HG03103 (cell line): ENCODE results near the gene MYL6.

ENCODE experiments used
- ATAC-seq: cut with Tn5 transposase; IDR thresholded peaks from one replicate; pipeline ENCODE4 v1.9.1; 2021; ENCODE audit warnings: low read depth; ENCODE audit not compliant: unreplicated experiment

Gene MYL6

GRCh38 chr12:56129206-56129941 is 28.8 kb upstream of the MYL6 start:
- no peak for ATAC-seq

DNA sequence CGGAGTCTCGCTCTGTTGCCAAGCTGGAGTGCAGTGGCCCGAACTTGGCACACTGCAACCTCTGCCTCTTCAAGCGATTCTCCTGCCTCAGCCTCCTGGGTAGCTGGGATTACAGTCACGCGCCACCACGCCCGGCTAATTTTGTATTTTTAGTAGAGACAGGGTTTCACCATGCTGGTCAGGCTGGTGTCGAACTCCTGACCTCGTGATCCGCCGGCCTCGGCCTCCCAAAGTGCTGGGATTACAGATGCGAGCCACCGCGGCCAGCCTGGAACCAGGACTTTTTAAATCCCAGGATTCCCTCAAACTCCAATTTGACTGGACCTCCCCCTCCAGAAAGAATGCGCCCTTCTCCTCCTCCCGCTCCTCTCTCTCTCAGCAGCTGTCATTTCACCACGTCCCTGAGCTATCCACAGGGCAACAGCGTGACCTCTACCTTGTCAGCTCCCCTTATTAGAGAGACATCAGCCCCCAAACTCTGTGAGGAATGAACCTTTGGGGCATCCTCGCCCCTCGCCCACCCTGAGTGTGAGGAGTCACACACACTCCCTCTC is 28.1 kb upstream of the MYL6 start:
- ATAC-seq, result no peak

- no peak for ATAC-seq
Observed at GRCh38 chr12:56130876-56131275, 27.3 kb upstream of the MYL6 start.

DNA sequence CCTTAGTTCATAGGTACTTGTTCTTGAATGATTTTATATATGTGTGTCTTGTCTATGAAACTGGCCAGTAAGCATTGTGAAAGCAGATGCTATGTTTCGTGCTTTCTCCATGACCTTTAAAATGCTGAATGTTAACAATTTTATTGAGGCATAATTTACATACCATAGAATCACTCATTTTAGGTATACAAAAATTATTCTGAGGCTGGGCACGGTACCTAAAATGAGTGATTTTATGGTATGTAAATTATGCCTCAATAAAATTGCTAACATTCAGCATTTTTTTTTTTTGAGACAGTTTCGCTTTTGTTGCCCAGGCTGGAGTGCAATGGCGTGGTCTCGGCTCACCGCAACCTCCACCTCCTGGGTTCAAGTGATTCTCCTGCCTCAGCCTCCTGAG is 23.3 kb upstream of the MYL6 start:
- no peak for ATAC-seq

DNA sequence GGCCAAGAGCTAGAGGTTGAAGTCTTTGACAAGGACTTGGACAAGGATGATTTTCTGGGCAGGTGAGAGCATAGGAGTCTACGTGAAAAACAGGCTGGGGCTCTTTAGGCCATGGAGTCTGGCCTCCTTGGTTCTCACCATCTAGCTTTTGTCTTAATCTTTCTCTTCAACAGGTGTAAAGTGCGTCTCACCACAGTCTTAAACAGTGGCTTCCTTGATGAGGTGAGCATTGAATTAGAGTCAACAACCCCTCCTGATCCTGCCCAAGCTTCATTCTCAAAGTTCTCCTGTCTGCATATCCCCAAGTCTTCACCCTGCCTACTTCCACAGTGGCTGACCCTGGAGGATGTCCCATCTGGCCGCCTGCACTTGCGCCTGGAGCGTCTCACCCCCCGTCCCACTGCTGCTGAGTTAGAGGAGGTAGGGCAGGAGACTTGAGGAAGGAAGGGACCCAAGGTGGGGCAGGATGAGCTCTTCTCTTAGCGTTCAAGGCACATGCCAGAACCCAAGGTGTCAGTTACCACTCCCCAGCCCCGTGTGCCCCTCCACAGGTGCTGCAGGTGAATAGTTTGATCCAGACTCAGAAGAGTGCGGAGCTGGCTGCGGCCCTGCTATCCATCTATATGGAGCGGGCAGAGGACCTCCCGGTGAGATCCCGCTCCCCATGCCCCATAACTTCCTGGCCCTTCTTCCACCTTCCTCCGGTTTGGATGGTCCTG is 20.1 kb upstream of the MYL6 start:
- ATAC-seq, result no peak

- no peak for ATAC-seq
Observed at GRCh38 chr12:56141946-56142784, 16.0 kb upstream of the MYL6 start.

DNA sequence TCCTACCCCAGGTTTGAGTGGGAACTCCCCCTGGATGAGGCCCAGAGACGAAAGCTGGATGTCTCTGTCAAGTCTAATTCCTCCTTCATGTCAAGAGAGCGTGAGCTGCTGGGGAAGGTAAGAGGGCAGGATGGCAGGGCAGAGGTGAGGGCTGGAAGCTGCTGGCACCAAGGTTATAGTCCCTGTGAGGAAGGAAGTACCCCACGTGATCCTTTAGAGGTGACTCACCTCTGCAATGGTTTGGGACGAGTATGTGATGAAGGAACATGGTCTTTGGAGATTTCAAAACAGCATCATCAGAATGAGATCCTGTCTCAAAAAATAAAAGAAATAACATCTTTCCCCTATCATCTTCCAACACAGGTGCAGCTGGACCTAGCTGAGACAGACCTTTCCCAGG is 14.9 kb upstream of the MYL6 start:
- no peak for ATAC-seq

- ATAC-seq, result no peak
Observed at GRCh38 chr12:56143870-56144269, 14.3 kb upstream of the MYL6 start.

- no peak for ATAC-seq
Observed at GRCh38 chr12:56145217-56145616, 12.9 kb upstream of the MYL6 start.

DNA sequence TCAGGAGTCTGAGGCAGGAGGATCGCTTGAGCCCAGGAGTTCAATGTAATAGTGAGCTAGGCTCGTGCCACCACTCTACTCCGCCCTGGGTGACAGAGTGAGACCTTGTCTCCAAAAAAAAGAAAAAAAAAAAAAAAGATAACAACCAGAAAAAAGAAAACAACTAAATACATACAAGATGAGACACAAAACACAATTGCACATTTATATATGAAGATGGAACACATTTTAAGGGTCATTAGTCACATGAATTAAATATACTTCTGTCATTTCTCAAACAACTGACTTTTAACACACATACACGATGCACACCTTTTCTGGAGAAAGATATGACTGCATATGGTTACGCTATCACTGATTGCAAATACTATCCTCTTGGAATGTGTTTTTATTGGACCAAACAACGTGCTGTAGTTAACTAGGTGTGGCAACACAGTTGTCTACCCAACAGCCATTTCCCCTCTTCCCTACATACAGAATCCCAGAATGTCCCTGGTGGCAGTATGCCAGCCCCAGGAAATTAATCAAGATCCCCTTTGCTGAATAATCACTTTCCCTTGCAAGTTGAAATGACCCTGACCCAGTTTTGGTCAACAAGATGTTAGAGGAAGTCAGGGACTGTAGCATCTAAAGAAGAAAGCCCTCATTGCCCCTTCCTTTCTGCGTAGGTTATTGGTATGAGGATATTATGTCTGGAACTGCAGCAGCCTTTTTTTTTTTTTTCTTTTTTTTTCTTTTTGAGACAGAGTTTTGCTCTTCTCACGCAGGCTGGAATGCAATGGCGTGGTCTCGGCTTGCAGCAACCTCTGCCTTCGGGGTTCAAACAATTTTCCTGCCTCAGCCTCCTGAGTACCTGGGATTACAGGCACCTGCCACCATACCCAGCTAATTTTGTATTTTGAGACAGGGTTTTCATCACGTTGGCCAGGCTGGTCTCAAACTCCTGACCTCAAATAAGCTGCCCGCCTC is 11.4 kb upstream of the MYL6 start:
- no peak for ATAC-seq

DNA sequence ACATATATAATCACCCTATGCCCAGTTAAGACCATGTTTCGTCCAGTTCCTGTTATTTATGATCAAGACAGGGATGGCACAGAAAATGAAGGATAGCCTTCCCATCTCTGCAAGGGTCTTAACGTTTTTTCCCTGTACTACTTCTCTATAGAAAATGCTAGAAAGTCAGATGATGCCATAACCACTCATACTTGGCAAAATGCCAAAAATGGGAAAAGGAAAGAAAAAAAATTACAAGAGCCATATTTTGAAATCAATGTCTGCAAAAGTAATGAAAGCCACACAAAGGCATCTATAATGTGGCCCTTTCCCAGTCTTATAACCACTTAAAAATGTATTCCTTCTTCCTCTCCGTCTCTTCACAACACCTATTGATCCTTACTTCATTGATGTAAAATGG is 7.6 kb upstream of the MYL6 start:
- no peak for ATAC-seq

GRCh38 chr12:56151672-56152131 is 6.5 kb upstream of the MYL6 start:
- peak; percentile 51 for ATAC-seq

DNA sequence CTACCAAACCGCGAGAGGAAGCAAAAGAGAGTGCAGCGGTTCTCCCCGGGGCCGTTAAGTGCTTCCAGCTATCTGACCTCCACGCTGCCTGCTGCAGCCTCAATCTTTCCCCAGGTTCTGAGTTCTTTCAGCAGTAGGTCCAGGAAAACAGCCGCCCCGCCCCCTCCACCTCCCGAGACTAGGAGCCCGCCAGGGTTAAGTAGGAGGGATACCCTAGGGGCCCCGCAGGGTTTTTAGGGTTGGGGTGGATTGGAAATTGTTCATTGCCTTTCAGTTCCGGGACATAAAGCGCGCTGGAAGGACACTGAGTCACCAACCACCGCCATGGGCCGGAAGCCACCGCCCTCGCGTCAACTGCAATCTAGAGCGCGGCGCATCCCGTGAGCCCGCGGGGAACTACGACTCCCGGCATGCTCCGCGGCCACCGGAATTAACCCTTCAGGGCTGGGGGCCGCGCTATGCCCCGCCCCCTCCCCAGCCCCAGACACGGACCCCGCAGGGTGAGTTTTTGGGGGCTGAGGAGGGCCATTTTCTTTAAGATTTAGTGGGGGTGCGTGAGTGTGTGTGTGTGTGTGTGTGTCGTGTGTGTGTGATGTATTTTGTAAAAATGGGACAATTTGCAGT is 5.9 kb upstream of the MYL6 start, which contains the start of gene MYL6B:
MYL6B (plus strand) TSS at position 456 of the 624 bp plus-strand sequence. CDS start 1,332 bp downstream, outside the sequence.
- peak; percentile 85 for ATAC-seq

- ATAC-seq, result no peak
Observed at GRCh38 chr12:56152756-56153677, 5.1 kb upstream of the MYL6 start.

- ATAC-seq, result no peak
Observed at GRCh38 chr12:56153678-56154065, 4.5 kb upstream of the MYL6 start.

- ATAC-seq, result no peak
Observed at GRCh38 chr12:56154246-56154771, 3.9 kb upstream of the MYL6 start.

DNA sequence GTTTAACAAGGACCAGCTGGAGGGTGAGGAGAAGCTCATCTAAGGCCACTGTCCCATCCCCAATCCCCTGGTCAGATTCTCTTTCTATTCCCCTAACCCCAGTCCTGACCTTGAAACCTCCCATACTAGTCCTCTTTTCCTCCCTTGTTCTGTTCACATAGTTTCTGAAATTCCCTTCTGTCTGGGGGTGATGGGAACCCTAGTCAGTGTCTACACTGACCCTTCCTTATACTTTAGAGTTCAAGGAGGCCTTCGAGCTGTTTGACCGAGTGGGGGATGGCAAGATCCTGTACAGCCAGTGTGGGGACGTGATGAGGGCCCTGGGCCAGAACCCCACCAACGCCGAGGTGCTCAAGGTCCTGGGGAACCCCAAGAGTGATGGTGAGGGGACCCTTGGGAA is 3.3 kb upstream of the MYL6 start:
- ATAC-seq, result no peak

GRCh38 chr12:56155256-56155845 is 2.8 kb upstream of the MYL6 start:
- ATAC-seq, result no peak
